Left kidney (tissue), 2 donors: ENCODE results near the gene CEPT1. TPM values are rescaled to one million over a fixed set of nuclear protein-coding genes. Genes with fewer than 3 reads are reported as not detected.
"Not testable (repeated sequence)": the region's sequence is repeated elsewhere in the genome, so short reads cannot be mapped to it uniquely, and the experiment has no call there.

ENCODE experiments used
- DNase-seq: peaks from one replicate; pipeline ENCODE4 v3.0.0-alpha.2; 2013
- polyA plus RNA-seq: library from polyadenylated mRNA; unstranded; fragments of 120-200 nt; gene quantifications from one replicate; pipeline ENCODE4 v1.2.1, GENCODE V29; 2013; ENCODE audit not compliant: insufficient read length

CEPT1 gene
- polyA plus RNA-seq, 1 donor = 59.0 TPM

GRCh38 chr1:111208921-111209320 is 68.9 kb downstream of the CEPT1 start:
- no peak for DNase-seq

- no peak for DNase-seq
These were observed 69.6 kb downstream of the CEPT1 start for GRCh38 chr1:111209622-111210021.

GRCh38 chr1:111211921-111212320 is 71.9 kb downstream of the CEPT1 start:
- DNase-seq = no peak

- DNase-seq = no peak
These were observed 72.8 kb downstream of the CEPT1 start for GRCh38 chr1:111212634-111213335.

GRCh38 chr1:111213412-111213811 is 73.4 kb downstream of the CEPT1 start:
- DNase-seq = no peak

GRCh38 chr1:111214074-111214801 is 74.2 kb downstream of the CEPT1 start:
- DNase-seq = no peak

GRCh38 chr1:111214884-111215283 is 74.9 kb downstream of the CEPT1 start:
- DNase-seq = no peak

- not testable (repeated sequence) for DNase-seq
These were observed 75.3 kb downstream of the CEPT1 start for GRCh38 chr1:111215285-111215684.

GRCh38 chr1:111216751-111217150 is 76.7 kb downstream of the CEPT1 start:
- DNase-seq = no peak

- DNase-seq = no peak
These were observed 77.3 kb downstream of the CEPT1 start for GRCh38 chr1:111217183-111217910.

GRCh38 chr1:111218701-111219556 is 78.9 kb downstream of the CEPT1 start:
- no peak for DNase-seq

GRCh38 chr1:111219557-111220286 is 79.7 kb downstream of the CEPT1 start:
- DNase-seq = no peak

GRCh38 chr1:111220302-111220890 is 80.4 kb downstream of the CEPT1 start:
- no peak for DNase-seq

GRCh38 chr1:111221276-111221632 is 81.2 kb downstream of the CEPT1 start:
- DNase-seq = no peak

- DNase-seq = no peak
These were observed 81.7 kb downstream of the CEPT1 start for GRCh38 chr1:111221633-111222291.

GRCh38 chr1:111222308-111223125 is 82.5 kb downstream of the CEPT1 start:
- peak; percentile 28 for DNase-seq

- no peak for DNase-seq
These were observed 83.2 kb downstream of the CEPT1 start for GRCh38 chr1:111223126-111223685.

GRCh38 chr1:111225091-111225490 is 85.1 kb downstream of the CEPT1 start:
- no peak for DNase-seq

GRCh38 chr1:111225717-111226400 is 85.8 kb downstream of the CEPT1 start:
- no peak for DNase-seq
